KMS-11 (cell line): ENCODE data around the gene CUL9.

Experiments
- H2AFZ ChIP-seq: fragments of 200-600 bp; sonication (generic); 2 replicates; pipeline ENCODE4 v1.6.1; 2016; ENCODE audit warnings: antibody characterized with exemption, mixed run types, low read depth
- H3K27ac ChIP-seq: fragments of 200-600 bp; sonication (generic); 2 replicates; pipeline ENCODE4 v1.6.1; 2016; ENCODE audit warnings: mild to moderate bottlenecking, mixed run types
- H3K27me3 ChIP-seq: fragments of 200-600 bp; sonication (generic); 2 replicates; pipeline ENCODE4 v1.6.1; 2017; ENCODE audit warnings: mild to moderate bottlenecking, low read depth, mixed run types, moderate library complexity; ENCODE audit not compliant: insufficient read depth
- H3K36me3 ChIP-seq: fragments of 200-600 bp; sonication (generic); 2 replicates; pipeline ENCODE4 v1.6.1; 2017; ENCODE audit warnings: mild to moderate bottlenecking, mixed run types; ENCODE audit not compliant: insufficient read depth
- H3K4me1 ChIP-seq: fragments of 200-600 bp; sonication (generic); 2 replicates; pipeline ENCODE4 v1.6.1; 2016; ENCODE audit warnings: mild to moderate bottlenecking, low read depth, mixed run types; ENCODE audit not compliant: poor library complexity, severe bottlenecking
- H3K4me2 ChIP-seq: fragments of 200-600 bp; sonication (generic); 2 replicates; pipeline ENCODE4 v1.7.0; 2016; ENCODE audit warnings: mild to moderate bottlenecking, mixed run types
- H3K4me3 ChIP-seq: fragments of 200-600 bp; sonication (generic); IDR thresholded peaks from 2 replicates; pipeline ENCODE4 v1.6.1; 2017; ENCODE audit warnings: low read depth, low read length, mixed read lengths; ENCODE audit not compliant: insufficient read depth
- H3K79me2 ChIP-seq: fragments of 200-600 bp; sonication (generic); 2 replicates; pipeline ENCODE4 v1.6.1; 2016; ENCODE audit warnings: low read depth, mixed run types; ENCODE audit not compliant: insufficient read depth
- H3K9ac ChIP-seq: fragments of 200-600 bp; sonication (generic); 2 replicates; pipeline ENCODE4 v1.6.1; 2016; ENCODE audit warnings: mild to moderate bottlenecking, mixed run types
- H4K20me1 ChIP-seq: fragments of 200-600 bp; sonication (generic); 2 replicates; pipeline ENCODE4 v1.6.1; 2016; ENCODE audit warnings: mild to moderate bottlenecking, mixed run types; ENCODE audit not compliant: insufficient read depth
- TF ChIP-seq, protein P1 (sequence below): fragments of 200-600 bp; sonication (generic); conservative IDR thresholded peaks from 2 replicates; pipeline ENCODE4 v1.6.1; 2017; ENCODE audit warnings: low read depth, mild to moderate bottlenecking, antibody characterized with exemption, low read length, moderate library complexity, mixed read lengths

CUL9 gene

DNA sequence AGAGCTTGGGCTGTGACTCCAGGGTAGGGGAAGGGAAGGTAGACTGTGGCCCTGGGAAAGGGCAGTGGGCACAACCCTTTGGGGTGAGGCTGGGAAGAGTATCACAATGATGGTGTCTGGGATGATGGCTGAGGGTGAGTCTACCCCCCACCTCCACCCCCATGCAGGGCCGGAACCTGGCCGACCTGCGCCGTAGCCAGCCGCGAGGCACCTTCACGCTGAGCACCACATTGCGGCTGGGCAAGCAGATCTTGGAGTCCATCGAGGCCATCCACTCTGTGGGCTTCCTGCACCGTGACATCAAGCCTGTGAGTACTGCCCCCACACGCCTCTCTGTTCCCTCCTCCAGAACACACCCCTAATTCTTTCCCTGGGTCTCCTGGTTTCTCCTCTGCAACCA is 71.4 kb downstream of the CUL9 start:
- H3K9ac ChIP-seq = no peak overlapping the region
- H3K36me3 ChIP-seq = no peaks in the 10 kb centered on the region
- no peak overlapping the region for H3K4me3 ChIP-seq
- no peaks in the 10 kb centered on the region for H4K20me1 ChIP-seq
- H2AFZ ChIP-seq = no peak overlapping the region
- H3K4me2 ChIP-seq = no peak overlapping the region
- no peaks in the 10 kb centered on the region for H3K27me3 ChIP-seq
- H3K79me2 ChIP-seq = no peaks in the 10 kb centered on the region
- TF ChIP-seq, protein P1, sequence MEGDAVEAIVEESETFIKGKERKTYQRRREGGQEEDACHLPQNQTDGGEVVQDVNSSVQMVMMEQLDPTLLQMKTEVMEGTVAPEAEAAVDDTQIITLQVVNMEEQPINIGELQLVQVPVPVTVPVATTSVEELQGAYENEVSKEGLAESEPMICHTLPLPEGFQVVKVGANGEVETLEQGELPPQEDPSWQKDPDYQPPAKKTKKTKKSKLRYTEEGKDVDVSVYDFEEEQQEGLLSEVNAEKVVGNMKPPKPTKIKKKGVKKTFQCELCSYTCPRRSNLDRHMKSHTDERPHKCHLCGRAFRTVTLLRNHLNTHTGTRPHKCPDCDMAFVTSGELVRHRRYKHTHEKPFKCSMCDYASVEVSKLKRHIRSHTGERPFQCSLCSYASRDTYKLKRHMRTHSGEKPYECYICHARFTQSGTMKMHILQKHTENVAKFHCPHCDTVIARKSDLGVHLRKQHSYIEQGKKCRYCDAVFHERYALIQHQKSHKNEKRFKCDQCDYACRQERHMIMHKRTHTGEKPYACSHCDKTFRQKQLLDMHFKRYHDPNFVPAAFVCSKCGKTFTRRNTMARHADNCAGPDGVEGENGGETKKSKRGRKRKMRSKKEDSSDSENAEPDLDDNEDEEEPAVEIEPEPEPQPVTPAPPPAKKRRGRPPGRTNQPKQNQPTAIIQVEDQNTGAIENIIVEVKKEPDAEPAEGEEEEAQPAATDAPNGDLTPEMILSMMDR = no peak
- peaks cover 20% of the 10 kb centered on the region for H3K4me1 ChIP-seq
- no peak overlapping the region for H3K27ac ChIP-seq

DNA sequence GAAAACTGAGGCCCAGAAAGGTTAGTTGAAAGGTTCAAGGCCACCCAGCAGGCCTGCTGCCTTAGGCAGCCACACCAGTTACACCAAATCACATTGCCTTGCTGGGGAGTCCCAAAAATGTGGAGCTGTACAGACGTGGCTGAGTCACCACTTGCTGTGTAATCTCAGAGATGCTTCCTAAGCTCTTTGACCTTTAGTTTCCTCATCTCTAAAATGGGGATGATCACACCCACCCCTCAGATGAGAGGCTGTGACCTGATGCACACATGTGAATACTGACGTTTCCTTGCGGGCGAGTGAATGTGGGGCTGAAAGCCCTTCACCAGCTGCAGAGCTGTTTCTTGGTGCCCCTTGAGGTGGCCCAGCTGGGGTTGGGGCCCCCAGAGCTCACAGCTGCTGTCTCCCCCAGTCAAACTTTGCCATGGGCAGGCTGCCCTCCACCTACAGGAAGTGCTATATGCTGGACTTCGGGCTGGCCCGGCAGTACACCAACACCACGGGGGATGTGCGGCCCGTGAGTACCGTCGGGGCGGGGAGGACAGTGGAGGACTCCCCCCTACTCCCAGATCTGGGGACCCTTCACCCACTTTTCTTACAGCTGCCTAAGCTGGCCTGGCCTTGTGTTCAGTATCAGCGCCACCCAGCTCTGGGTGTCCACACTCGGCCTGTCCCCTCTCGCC is 72.3 kb downstream of the CUL9 start:
- Histone ChIP-seq H3K36me3 (no peaks in the 10 kb centered on the region), H3K4me3 (no peak overlapping the region), H3K9ac (no peak overlapping the region), H3K27me3 (no peaks in the 10 kb centered on the region), H4K20me1 (no peaks in the 10 kb centered on the region), H2AFZ (no peak overlapping the region), H3K27ac (no peak overlapping the region), H3K4me2 (no peak overlapping the region), H3K79me2 (no peaks in the 10 kb centered on the region), H3K4me1 (peaks cover 23% of the 10 kb centered on the region)
- TF ChIP-seq, protein P1 = no peak

DNA sequence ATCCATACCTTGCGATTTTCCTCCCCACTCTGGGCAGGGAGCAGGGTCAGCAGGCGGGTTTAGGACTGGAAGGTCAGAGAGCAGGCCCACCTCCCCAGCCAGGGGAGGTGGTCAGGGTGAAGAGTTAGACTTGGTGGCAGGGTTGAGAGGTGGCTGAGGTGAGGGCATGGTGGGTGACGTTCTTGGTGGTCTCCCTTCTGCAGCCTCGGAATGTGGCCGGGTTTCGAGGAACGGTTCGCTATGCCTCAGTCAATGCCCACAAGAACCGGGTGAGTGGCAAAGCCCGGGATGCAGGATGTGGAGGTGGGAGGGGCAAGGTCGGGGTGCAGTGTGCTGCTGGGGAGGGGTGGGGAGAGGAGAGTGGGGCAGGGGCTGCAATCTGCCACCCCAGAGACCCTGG is 72.8 kb downstream of the CUL9 start:
- Histone ChIP-seq H3K9ac (no peak overlapping the region), H3K4me3 (no peak overlapping the region), H3K4me2 (no peak overlapping the region), H3K27me3 (no peaks in the 10 kb centered on the region), H3K36me3 (no peaks in the 10 kb centered on the region), H3K27ac (no peak overlapping the region), H3K79me2 (no peaks in the 10 kb centered on the region), H4K20me1 (no peaks in the 10 kb centered on the region), H3K4me1 (peaks cover 23% of the 10 kb centered on the region), H2AFZ (no peak overlapping the region)
- TF ChIP-seq, protein P1 = no peak

DNA sequence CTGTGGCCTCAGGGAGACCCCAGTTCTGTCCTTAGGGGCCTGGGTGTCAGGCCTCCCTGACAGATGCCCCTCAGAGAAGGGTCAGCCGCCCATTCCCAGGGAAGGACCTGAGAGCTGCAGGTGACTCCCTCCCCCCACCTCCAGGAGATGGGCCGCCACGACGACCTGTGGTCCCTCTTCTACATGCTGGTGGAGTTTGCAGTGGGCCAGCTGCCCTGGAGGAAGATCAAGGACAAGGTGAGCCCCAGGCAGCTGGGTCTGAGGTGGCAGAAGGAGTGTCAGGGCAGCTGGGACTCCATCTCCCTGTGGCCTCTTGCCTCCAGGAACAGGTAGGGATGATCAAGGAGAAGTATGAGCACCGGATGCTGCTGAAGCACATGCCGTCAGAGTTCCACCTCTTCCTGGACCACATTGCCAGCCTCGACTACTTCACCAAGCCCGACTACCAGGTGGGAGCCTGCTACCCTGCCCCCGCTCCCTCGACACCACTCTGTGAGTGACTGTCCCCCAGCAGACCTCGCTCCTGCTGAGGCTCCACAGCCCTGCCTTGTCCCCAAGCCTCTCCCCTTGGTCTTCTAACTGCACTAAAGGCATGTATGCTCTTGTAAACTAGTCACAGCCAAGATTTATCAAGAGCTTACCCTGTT is 73.5 kb downstream of the CUL9 start:
- no peak overlapping the region for H3K4me2 ChIP-seq
- no peak overlapping the region for H3K27ac ChIP-seq
- peaks cover 23% of the 10 kb centered on the region for H3K4me1 ChIP-seq
- no peaks in the 10 kb centered on the region for H3K27me3 ChIP-seq
- H4K20me1 ChIP-seq = no peaks in the 10 kb centered on the region
- H3K36me3 ChIP-seq = no peaks in the 10 kb centered on the region
- no peak overlapping the region for H3K4me3 ChIP-seq
- H3K79me2 ChIP-seq = no peaks in the 10 kb centered on the region
- H2AFZ ChIP-seq = no peak overlapping the region
- TF ChIP-seq, protein P1 = no peak
- no peak overlapping the region for H3K9ac ChIP-seq
